OCI-LY7 (cell line): ENCODE results near the gene PSMG1.

Experiments used
- CTCF ChIP-seq: fragments of 200-600 bp; sonication (generic); conservative IDR thresholded peaks from 2 replicates; pipeline ENCODE4 v1.5.1; 2014; ENCODE audit warnings: mild to moderate bottlenecking, antibody characterized with exemption, low read length, moderate library complexity, mixed read lengths
- EZH2phosphoT487 ChIP-seq: fragments of 200-600 bp; sonication (generic); IDR thresholded peaks from 2 replicates; pipeline ENCODE4 v1.6.1; 2018; ENCODE audit warnings: low read depth, borderline replicate concordance, mild to moderate bottlenecking, mixed run types, antibody characterized with exemption, low read length, moderate library complexity, mixed read lengths

GRCh38 chr21:39132248-39132647 lies 51.0 kb downstream of the PSMG1 start:
- TF ChIP-seq CTCF (no peak), EZH2phosphoT487 (no peak)
